ENCODE data around the gene ACTR1B.

DNA sequence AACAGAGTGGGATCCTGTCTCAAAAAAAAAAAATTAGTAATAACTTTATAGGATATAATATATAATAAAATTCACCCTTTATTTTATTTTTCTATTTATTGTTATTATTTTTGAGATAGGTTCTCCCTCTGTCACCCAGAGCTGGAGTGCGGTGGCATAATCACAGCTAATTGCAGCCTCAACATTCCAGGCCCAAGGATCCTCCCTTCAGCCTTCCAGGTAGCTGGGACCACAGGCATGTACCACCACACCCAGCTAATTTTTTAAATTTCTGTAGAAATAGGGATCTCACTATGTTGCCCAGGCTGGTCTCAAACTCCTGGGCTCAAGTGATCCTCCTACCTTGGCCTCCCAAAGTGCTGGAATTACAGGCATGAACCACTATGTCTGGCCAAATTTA is 6.6 kb upstream of the ACTR1B start:
- TF ChIP-seq, protein P1, sequence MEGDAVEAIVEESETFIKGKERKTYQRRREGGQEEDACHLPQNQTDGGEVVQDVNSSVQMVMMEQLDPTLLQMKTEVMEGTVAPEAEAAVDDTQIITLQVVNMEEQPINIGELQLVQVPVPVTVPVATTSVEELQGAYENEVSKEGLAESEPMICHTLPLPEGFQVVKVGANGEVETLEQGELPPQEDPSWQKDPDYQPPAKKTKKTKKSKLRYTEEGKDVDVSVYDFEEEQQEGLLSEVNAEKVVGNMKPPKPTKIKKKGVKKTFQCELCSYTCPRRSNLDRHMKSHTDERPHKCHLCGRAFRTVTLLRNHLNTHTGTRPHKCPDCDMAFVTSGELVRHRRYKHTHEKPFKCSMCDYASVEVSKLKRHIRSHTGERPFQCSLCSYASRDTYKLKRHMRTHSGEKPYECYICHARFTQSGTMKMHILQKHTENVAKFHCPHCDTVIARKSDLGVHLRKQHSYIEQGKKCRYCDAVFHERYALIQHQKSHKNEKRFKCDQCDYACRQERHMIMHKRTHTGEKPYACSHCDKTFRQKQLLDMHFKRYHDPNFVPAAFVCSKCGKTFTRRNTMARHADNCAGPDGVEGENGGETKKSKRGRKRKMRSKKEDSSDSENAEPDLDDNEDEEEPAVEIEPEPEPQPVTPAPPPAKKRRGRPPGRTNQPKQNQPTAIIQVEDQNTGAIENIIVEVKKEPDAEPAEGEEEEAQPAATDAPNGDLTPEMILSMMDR (IDR thresholded peaks at IDR 0.05; ENCODE audit: poor library complexity) = no peak
- TF ChIP-seq EZH2phosphoT487 (IDR thresholded peaks at IDR 0.05; ENCODE audit: low read depth, severe bottlenecking, unreplicated experiment) (no peak), EZH2 (IDR thresholded peaks at IDR 0.05; ENCODE audit: borderline replicate concordance) (no peak)

Data from hepatocyte (in vitro differentiated cells).